GM12878 (cell line): ENCODE results near the gene RPL12. TPM values are rescaled to one million over a fixed set of nuclear protein-coding genes. Genes with fewer than 3 reads are reported as not detected.

Experiments
- ATAC-seq: fragments of 200-7000 bp; cut with Tn5 transposase; 3 replicates; pipeline ENCODE4 v1.9.1; 2020; ENCODE audit warnings: mild to moderate bottlenecking, moderate library complexity
- BruUV-seq: library from RNA; stranded (reverse); fragments of 400-500 nt; replicated peaks from 2 replicates; lab custom pipeline; 2021; lab: Mats Ljungman, UMichigan
- CTCF ChIA-PET: fragments of 300-600 bp; sonication (Branson Sonifier 250); formaldehyde crosslinking; extraction: SDS; loops from one replicate; lab custom pipeline; 2021; ENCODE audit warnings: inconsistent platforms; lab: Yijun Ruan, JAX
- POLR2A ChIA-PET: fragments of 350-600 bp; formaldehyde crosslinking; extraction: SDS; loops from one replicate; lab custom pipeline; 2021; ENCODE audit warnings: inconsistent platforms; lab: Charles Lee
- RAD21 ChIA-PET: fragments of 300-600 bp; sonication (Branson Sonifier 250); formaldehyde crosslinking; loops from one replicate; lab custom pipeline; 2023; ENCODE audit warnings: antibody characterized with exemption; ENCODE audit not compliant: unreplicated experiment; lab: Charles Lee
- SMC1A ChIA-PET: fragments of 300-600 bp; sonication (Branson Sonifier 250); formaldehyde crosslinking; loops from one replicate; lab custom pipeline; 2023; ENCODE audit not compliant: unreplicated experiment, uncharacterized antibody; lab: Charles Lee
- DNase-seq: peaks from one replicate; pipeline ENCODE4 v3.0.0-alpha.2; 2011; ENCODE audit warnings: low read depth, low spot score
- FAIRE-seq: peaks from 3 replicates; lab custom pipeline; 2011; peaks lifted over from hg19 to GRCh38; lab: Jason Lieb, UNC
- H2AFZ ChIP-seq: 2 replicates; pipeline ENCODE4 v1.6.0; 2011; ENCODE audit warnings: low read depth, low read length, control low read depth; ENCODE audit not compliant: control insufficient read depth
- H3K27ac ChIP-seq: 2 replicates; pipeline ENCODE4 v1.5.1; 2011; ENCODE audit warnings: control low read depth; ENCODE audit not compliant: control insufficient read depth, insufficient read depth
- H3K27me3 ChIP-seq, 2 experiments: replicated peaks in 1 of 2; 2 replicates each; pipeline versions ENCODE4 v1.6.0 to v1.6.1; 2011; ENCODE audit warnings: low read length in 1 of 2; ENCODE audit not compliant: control insufficient read depth in 2 of 2, insufficient read depth in 2 of 2
- H3K36me3 ChIP-seq, 2 experiments: 2 replicates each; pipeline ENCODE4 v1.5.1; 2011; ENCODE audit warnings: low read length in 1 of 2; ENCODE audit not compliant: control insufficient read depth in 2 of 2, insufficient read depth in 2 of 2
- H3K4me1 ChIP-seq: 2 replicates; pipeline ENCODE4 v1.6.1; 2011; ENCODE audit warnings: mild to moderate bottlenecking, low read length, moderate library complexity, mixed read lengths; ENCODE audit not compliant: control insufficient read depth, insufficient read depth
- H3K4me2 ChIP-seq: 2 replicates; pipeline ENCODE4 v1.6.0; 2011; ENCODE audit warnings: control low read depth; ENCODE audit not compliant: control insufficient read depth, insufficient read depth
- H3K4me3 ChIP-seq: fragments of 200-600 bp; sonication (generic); 2 replicates; pipeline ENCODE4 v1.5.1; 2016
- H3K79me2 ChIP-seq: 2 replicates; pipeline ENCODE4 v1.6.0; 2011; ENCODE audit warnings: low read length; ENCODE audit not compliant: control insufficient read depth, insufficient read depth
- H3K9ac ChIP-seq: 2 replicates; pipeline ENCODE4 v1.8.0; 2011; ENCODE audit warnings: low read length, control low read depth, mixed read lengths; ENCODE audit not compliant: control insufficient read depth, insufficient read depth
- H3K9me3 ChIP-seq: replicated peaks from 3 replicates; pipeline ENCODE4 v1.5.1; 2011; ENCODE audit warnings: mild to moderate bottlenecking, low read length; ENCODE audit not compliant: control insufficient read depth, insufficient read depth
- H4K20me1 ChIP-seq: 2 replicates; pipeline ENCODE4 v1.6.0; 2011; ENCODE audit not compliant: control insufficient read depth, insufficient read depth
- ATF2 ChIP-seq: IDR thresholded peaks from 2 replicates; pipeline ENCODE4 v1.6.1; 2012; ENCODE audit warnings: low read length, inconsistent platforms
- BMI1 ChIP-seq: fragments of 450-650 bp; IDR thresholded peaks from 2 replicates; pipeline ENCODE4 v1.6.1; 2016; ENCODE audit warnings: mild to moderate bottlenecking, moderate library complexity, borderline replicate concordance
- CTCF ChIP-seq, 3 experiments: IDR thresholded peaks in 2 of 3; conservative IDR thresholded peaks in 1 of 3; 2 replicates each; pipeline ENCODE4 v1.5.1; 2011; ENCODE audit warnings: low read depth in 3 of 3, low read length in 3 of 3, mild to moderate bottlenecking in 3 of 3, control low read depth in 2 of 3, moderate library complexity in 2 of 3, inconsistent platforms in 1 of 3, mixed read lengths in 1 of 3; ENCODE audit not compliant: control insufficient read depth in 2 of 3, insufficient read depth in 1 of 3; ENCODE audit errors: extremely low read depth in 1 of 3
- E2F8 ChIP-seq: fragments of 450-650 bp; IDR thresholded peaks from 2 replicates; pipeline ENCODE4 v1.6.1; 2018; ENCODE audit warnings: mild to moderate bottlenecking, low read depth, moderate library complexity; ENCODE audit not compliant: partially characterized antibody
- ELK1 ChIP-seq: IDR thresholded peaks from 2 replicates; pipeline ENCODE4 v1.6.1; 2012; ENCODE audit warnings: low read depth, low read length, improper control_type of control experiment
- EP300 ChIP-seq, 2 experiments: fragments of 150-350 bp in 1 of 2; IDR thresholded peaks; 2 replicates each; pipeline ENCODE4 v1.6.1; 2011 to 2012; ENCODE audit warnings: low read depth in 2 of 2, low read length in 2 of 2, borderline replicate concordance in 1 of 2, improper control_type of control experiment in 1 of 2, inconsistent platforms in 1 of 2; ENCODE audit not compliant: control insufficient read depth in 1 of 2
- ETV6 ChIP-seq, 2 experiments: fragments of 450-650 bp in 1 of 2; IDR thresholded peaks in 1 of 2; conservative IDR thresholded peaks in 1 of 2; 2 replicates each; pipeline ENCODE4 v1.6.1; 2014; ENCODE audit warnings: antibody characterized with exemption in 1 of 2, borderline replicate concordance in 1 of 2, low read depth in 1 of 2, mild to moderate bottlenecking in 1 of 2, moderate library complexity in 1 of 2
- GATAD2B ChIP-seq: fragments of 450-650 bp; conservative IDR thresholded peaks from 2 replicates; pipeline ENCODE4 v1.6.1; 2017; ENCODE audit warnings: low read depth, mild to moderate bottlenecking, moderate library complexity
- IRF3 ChIP-seq: fragments of 450-650 bp; IDR thresholded peaks from 2 replicates; pipeline ENCODE4 v1.6.1; 2014; ENCODE audit warnings: mild to moderate bottlenecking
- NR2C1 ChIP-seq: fragments of 450-650 bp; IDR thresholded peaks from 2 replicates; pipeline ENCODE4 v1.6.1; 2017; ENCODE audit warnings: antibody characterized with exemption, mild to moderate bottlenecking, moderate library complexity
- TBL1XR1 ChIP-seq: IDR thresholded peaks from 2 replicates; pipeline ENCODE4 v1.6.1; 2012; ENCODE audit warnings: low read depth, low read length, improper control_type of control experiment
- WRNIP1 ChIP-seq: IDR thresholded peaks from 2 replicates; pipeline ENCODE4 v1.6.1; 2011; ENCODE audit warnings: low read depth, low read length, improper control_type of control experiment, borderline replicate concordance
- WGBS: methylation state at CpG from one replicate; pipeline ENCODE4 v1.1.6; 2016; ENCODE audit warnings: low lambda C conversion rate; ENCODE audit not compliant: insufficient replicate concordance, insufficient coverage; ENCODE audit errors: missing lambda C conversion rate; 5-methylcytosine and 5-hydroxymethylcytosine counted together
- in situ Hi-C: fragments of 300-500 bp; cut with MboI; formaldehyde crosslinking; loops from 9 replicates; pipeline ENCODE4 v1.14.3; 2018; ENCODE audit warnings: mixed read lengths
- intact Hi-C: fragments of 100-400 bp; cut with micrococcal nuclease; formaldehyde crosslinking; loops from one replicate; pipeline ENCODE4 v1.14.2; 2022; ENCODE audit not compliant: unreplicated experiment
- polyA plus RNA-seq, 11 experiments: library from polyadenylated mRNA; depleted of rRNA in 4 of 11; unstranded in 6 of 11; stranded (reverse) in 5 of 11; fragments of >200 nt; fragmentation: Nextera tagmentation in 4 of 11; fragmentation: Illumina TruSeq in 1 of 11; extraction: Ambion mirVana in 4 of 11; extraction: Trizol in 1 of 11; gene quantifications; 1 replicate in 1 of 11; 2 replicates in 10 of 11; pipeline versions ENCODE4 v1.2.1 to v1.2.3, GENCODE V29; 2011 to 2016; ENCODE audit warnings: inconsistent platforms in 2 of 11, missing spikeins in 2 of 11, low read depth in 1 of 11
- total RNA-seq, 4 experiments: library from RNA; depleted of rRNA in 3 of 4; stranded (reverse); fragments of >200 nt in 3 of 4; fragmentation: Illumina TruSeq in 1 of 4; extraction: Trizol in 1 of 4; gene quantifications; 2 replicates each; pipeline versions ENCODE4 v1.2.1 to v1.2.3, GENCODE V29; 2013 to 2021

The RPL12 gene
- total and polyA plus RNA-seq, 10 of the 15 experiments (the other 5 are each of a cell fraction or from before 2014, with no cell fraction given): 961 to 5,544 (median 2,858) TPM

GRCh38 chr9:127399736-127400269 is 51.4 kb downstream of the RPL12 start:
- intact Hi-C loops: loop anchor here (5.0 kb wide), 2 partner anchors 88 to 458 kb away; no protein-coding TSS in a partner anchor
- ChIA-PET CTCF (interaction anchor here (1.0 to 3.6 kb wide), 5 partner anchors 52 to 187 kb away, joined by 3 to 25 read pairs (median 7); partner anchors contain the start of genes LRSAM1 and RPL12), POLR2A (no interaction called here), SMC1A (interaction anchor here (0.7 to 1.7 kb wide), 4 partner anchors 11 to 185 kb away, joined by 3 to 6 read pairs (median 4); no protein-coding TSS in a partner anchor), RAD21 (interaction anchor here (1.2 to 1.3 kb wide), 2 partner anchors 52 to 185 kb away, joined by 3 to 4 read pairs; partner anchors contain the start of genes LRSAM1 and RPL12)
- TF ChIP-seq EP300 (IDR thresholded peaks at IDR 0.05; ENCODE audit: borderline replicate concordance in 1 of 2, control insufficient read depth in 1 of 2, low read depth in 2 of 2, low read length in 2 of 2) (no peak), TBL1XR1 (no peak), ETV6 (conservative IDR thresholded peaks at IDR 0.05 in 1 of 2, IDR thresholded peaks at IDR 0.05 in 1 of 2; ENCODE audit: borderline replicate concordance in 1 of 2, low read depth in 1 of 2) (no peak), CTCF (IDR thresholded peaks at IDR 0.05 in 2 of 3, conservative IDR thresholded peaks at IDR 0.05 in 1 of 3; ENCODE audit: control insufficient read depth in 2 of 3, extremely low read depth in 1 of 3, insufficient read depth in 1 of 3, low read depth in 3 of 3, low read length in 3 of 3) (no peak), ELK1 (no peak), GATAD2B (no peak), WRNIP1 (no peak), NR2C1 (no peak), BMI1 (no peak), IRF3 (no peak), ATF2 (no peak), E2F8 (no peak)
- 92% methylated on average over 12 of the region's 14 CpGs for WGBS
- Histone ChIP-seq H3K79me2 (peaks cover 9% of the 10 kb centered on the region), H3K36me3 (peaks cover 0 to 3% of the 10 kb centered on the region in 2 experiments; a peak in 2 of 4 replicates), H3K9ac (no peak overlapping the region), H4K20me1 (no peaks in the 10 kb centered on the region), H3K4me3 (no peak overlapping the region), H3K27me3 (no peaks in the 10 kb centered on the region), H3K27ac (no peak overlapping the region), H3K9me3 (no peaks in the 10 kb centered on the region), H2AFZ (no peak overlapping the region), H3K4me1 (peaks cover 9% of the 10 kb centered on the region), H3K4me2 (no peak overlapping the region)
- no peak for FAIRE-seq
- BruUV-seq: no TSS peak
- no peak for DNase-seq
- in situ Hi-C loops: loop anchor here (5.0 kb wide), 1 partner anchor 183 kb away; no protein-coding TSS in a partner anchor
- ATAC-seq: no peak
